HCT116 (cell line): Measurements from ENCODE around the gene STAG1. TPM values are rescaled to one million over a fixed set of nuclear protein-coding genes. Genes with fewer than 3 reads are reported as not detected.
A peak's percentile ranks its signal among the peaks of the same experiment; 100 is the strongest.
"Not testable (repeated sequence)": the region's sequence is repeated elsewhere in the genome, so short reads cannot be mapped to it uniquely, and the experiment has no call there.

Experiments used
- ATAC-seq: fragments of 200-7000 bp; cut with Tn5 transposase; 2 replicates; pipeline ENCODE4 v1.9.1; 2020; ENCODE audit warnings: mild to moderate bottlenecking, moderate library complexity
- BruUV-seq: library from RNA; stranded (reverse); fragments of 400-500 nt; replicated peaks from 2 replicates; lab custom pipeline; 2021; lab: Mats Ljungman, UMichigan
- CTCF ChIA-PET: fragments of 300-600 bp; sonication (Branson Sonifier 250); formaldehyde crosslinking; loops from one replicate; lab custom pipeline; 2021; ENCODE audit warnings: antibody characterized with exemption; lab: Charles Lee
- POLR2A ChIA-PET: fragments of 300-600, 350-600 bp; sonication (Branson Sonifier 250); formaldehyde crosslinking; loops from one replicate; lab custom pipeline; 2021; ENCODE audit warnings: antibody characterized with exemption; lab: Charles Lee
- RAD21 ChIA-PET, 2 experiments: fragments of 300-600 bp; sonication (Branson Sonifier 250); formaldehyde crosslinking; loops; one replicate each; lab custom pipeline; 2023; ENCODE audit warnings: low total read pairs in 2 of 2; ENCODE audit not compliant: uncharacterized antibody in 2 of 2, unreplicated experiment in 2 of 2, low non-redundant PET in 1 of 2; lab: Charles Lee
- DNase-seq: peaks from one replicate; pipeline ENCODE4 v3.0.0-alpha.2; 2010; ENCODE audit warnings: low read depth, low spot score
- H2AFZ ChIP-seq: fragments of 200-600 bp; shearing (Covaris generic), sonication (generic); 2 replicates; pipeline ENCODE4 v1.6.1; 2017; ENCODE audit warnings: low read depth, mixed run types, mixed read lengths, antibody characterized with exemption, low read length; ENCODE audit not compliant: poor library complexity, severe bottlenecking
- H3K27ac ChIP-seq: 2 replicates; pipeline ENCODE4 v1.5.1; 2012; ENCODE audit warnings: low read depth, low read length
- H3K27me3 ChIP-seq: fragments of 200-600 bp; sonication (generic); 2 replicates; pipeline ENCODE4 v1.6.1; 2016; ENCODE audit warnings: mixed run types, low read length, mixed read lengths; ENCODE audit not compliant: insufficient read depth
- H3K36me3 ChIP-seq, 2 experiments: fragments of 200-500 bp in 1 of 2; fragments of 200-600 bp in 1 of 2; sonication (Bioruptor generic) in 1 of 2; sonication (generic) in 1 of 2; 2 replicates each; pipeline versions ENCODE4 v1.5.1 to v1.6.1; 2014 to 2016; ENCODE audit warnings: low read length in 2 of 2, inconsistent platforms in 1 of 2, mixed read lengths in 1 of 2, mixed run types in 1 of 2; ENCODE audit not compliant: insufficient read depth in 2 of 2, control insufficient read depth in 1 of 2
- H3K4me1 ChIP-seq, 2 experiments: fragments of 200-600 bp in 1 of 2; sonication (generic) in 1 of 2; 2 replicates each; pipeline versions ENCODE4 v1.5.1 to v1.6.1; 2012 to 2017; ENCODE audit warnings: low read length in 2 of 2, inconsistent platforms in 1 of 2, mild to moderate bottlenecking in 1 of 2, mixed read lengths in 1 of 2, mixed run types in 1 of 2, moderate library complexity in 1 of 2; ENCODE audit not compliant: insufficient read depth in 2 of 2, control insufficient read depth in 1 of 2
- H3K4me2 ChIP-seq: fragments of 200-600 bp; sonication (generic); 2 replicates; pipeline ENCODE4 v1.6.1; 2017; ENCODE audit warnings: mixed run types, low read length, mixed read lengths
- H3K4me3 ChIP-seq, 2 experiments: fragments of 200-600 bp in 1 of 2; sonication (generic) in 1 of 2; replicated peaks in 1 of 2; 2 replicates each; pipeline ENCODE4 v1.5.1; 2011 to 2016; ENCODE audit warnings: low read length in 2 of 2, control low read depth in 1 of 2, low read depth in 1 of 2, mild to moderate bottlenecking in 1 of 2, mixed read lengths in 1 of 2, mixed run types in 1 of 2
- H3K79me2 ChIP-seq: fragments of 200-600 bp; sonication (generic); 2 replicates; pipeline ENCODE4 v1.6.1; 2017; ENCODE audit warnings: mild to moderate bottlenecking, mixed run types, low read length, moderate library complexity, mixed read lengths; ENCODE audit not compliant: insufficient read depth
- H3K9ac ChIP-seq: fragments of 200-600 bp; sonication (generic); 2 replicates; pipeline ENCODE4 v1.6.1; 2016; ENCODE audit warnings: low read length, mixed read lengths
- H3K9me2 ChIP-seq: fragments of 200-600 bp; sonication (generic), shearing (Covaris generic); 2 replicates; pipeline ENCODE4 v1.6.1; 2017; ENCODE audit warnings: mixed run types, mild to moderate bottlenecking, moderate library complexity; ENCODE audit not compliant: insufficient read depth
- H3K9me3 ChIP-seq, 2 experiments: fragments of 200-500 bp in 1 of 2; fragments of 200-600 bp in 1 of 2; sonication (Bioruptor generic) in 1 of 2; sonication (generic) in 1 of 2; 2 replicates each; pipeline ENCODE4 v1.6.1; 2014 to 2017; ENCODE audit warnings: low read length in 2 of 2, mixed read lengths in 2 of 2, inconsistent platforms in 1 of 2, low read depth in 1 of 2, mild to moderate bottlenecking in 1 of 2, mixed run types in 1 of 2, moderate library complexity in 1 of 2; ENCODE audit not compliant: control insufficient read depth in 1 of 2, insufficient read depth in 1 of 2
- H4K20me1 ChIP-seq: fragments of 200-600 bp; sonication (generic), shearing (Covaris generic); 2 replicates; pipeline ENCODE4 v1.6.1; 2017; ENCODE audit warnings: mixed run types, mild to moderate bottlenecking, moderate library complexity; ENCODE audit not compliant: insufficient read depth
- FOSL1 ChIP-seq: IDR thresholded peaks from 2 replicates; pipeline ENCODE4 v1.6.1; 2012; ENCODE audit warnings: low read depth
- RAD21 ChIP-seq: IDR thresholded peaks from 2 replicates; pipeline ENCODE4 v1.6.1; 2012; ENCODE audit warnings: low read depth, mild to moderate bottlenecking
- SRF ChIP-seq: IDR thresholded peaks from 2 replicates; pipeline ENCODE4 v1.6.1; 2012; ENCODE audit warnings: low read depth
- intact Hi-C: fragments of 100-400 bp; cut with micrococcal nuclease; formaldehyde crosslinking; loops from 2 replicates; pipeline ENCODE4 v1.10.0; 2022
- total RNA-seq: library from RNA; stranded (reverse); gene quantifications from one replicate; pipeline ENCODE4 v1.2.1, GENCODE V29; 2021; ENCODE audit not compliant: unreplicated experiment

Gene STAG1
- total RNA-seq, 1 experiment from 2014 or later, result 29.4 TPM

GRCh38 chr3:136617969-136618525, 134.1 kb downstream of the STAG1 start:
- 0 out of 2 replicates have a peak, but pooled peaks have one; percentile 5 for TF ChIP-seq FOSL1
- POLR2A ChIA-PET, CTCF ChIA-PET: not testable (repeated sequence)

GRCh38 chr3:136617198-136617597, 135.0 kb downstream of the STAG1 start:
- Histone ChIP-seq H4K20me1 (no peaks in the 10 kb centered on the region), H3K4me3 (no peak overlapping the region), H3K9me3 (no peaks in the 10 kb centered on the region), H3K27ac (no peak overlapping the region), H3K36me3 (no peaks in the 10 kb centered on the region), H3K9ac (no peak overlapping the region), H3K79me2 (peaks cover 10% of the 10 kb centered on the region), H3K27me3 (no peaks in the 10 kb centered on the region), H3K9me2 (no peaks in the 10 kb centered on the region), H3K4me2 (no peak overlapping the region), H2AFZ (no peak overlapping the region), H3K4me1 (0 out of 4 replicates have a peak, but pooled peaks cover 0 to 2% of the 10 kb centered on the region in 2 experiments)
- no TSS peak for BruUV-seq
- POLR2A ChIA-PET, result no interaction called here
- intact Hi-C loops, result no loop called here
- TF ChIP-seq SRF (no peak), RAD21 (peak; percentile 19; the same call in 1 of the 2 replicates)
- RAD21 ChIA-PET, result no interaction called here
- no peak for DNase-seq
- CTCF ChIA-PET, result no interaction called here
- ATAC-seq, result no peak

More at GRCh38 chr3:136617969-136618525, 134.1 kb downstream of the STAG1 start:
- H4K20me1 ChIP-seq, H2AFZ ChIP-seq, H3K4me2 ChIP-seq, H3K27ac ChIP-seq, H3K9me3 ChIP-seq, BruUV-seq, RAD21 ChIA-PET, H3K36me3 ChIP-seq, H3K9me2 ChIP-seq, H3K9ac ChIP-seq, intact Hi-C loops, H3K4me1 ChIP-seq, H3K27me3 ChIP-seq, ATAC-seq, DNase-seq, H3K4me3 ChIP-seq: not testable (repeated sequence)
- H3K79me2 ChIP-seq, result peaks cover 17% of the 10 kb centered on the region
